Keratinocyte (primary cell): ENCODE data around the gene ENTHD1. TPM values are rescaled to one million over a fixed set of nuclear protein-coding genes. Genes with fewer than 3 reads are reported as not detected.

Experiments
- DNase-seq: peaks from one replicate; pipeline ENCODE4 v3.0.0-alpha.2; 2011; ENCODE audit warnings: low read depth, missing footprints, low spot score
- FAIRE-seq: peaks from 2 replicates; lab custom pipeline; 2011; peaks lifted over from hg19 to GRCh38; lab: Jason Lieb, UNC
- H2AFZ ChIP-seq: 2 replicates; pipeline ENCODE4 v1.6.0; 2012; ENCODE audit warnings: low read length, control low read depth, inconsistent platforms; ENCODE audit not compliant: control insufficient read depth
- H3K27ac ChIP-seq: 2 replicates; pipeline ENCODE4 v1.5.1; 2011; ENCODE audit warnings: low read length; ENCODE audit not compliant: control insufficient read depth, insufficient read depth
- H3K27me3 ChIP-seq: 3 replicates; pipeline ENCODE4 v1.6.0; 2011; ENCODE audit warnings: low read length; ENCODE audit not compliant: control insufficient read depth, insufficient read depth; ENCODE audit errors: extremely low read depth
- H3K36me3 ChIP-seq, 2 experiments: 2 replicates in 1 of 2; 3 replicates in 1 of 2; pipeline ENCODE4 v1.5.1; 2011; ENCODE audit warnings: low read length in 2 of 2, mild to moderate bottlenecking in 1 of 2; ENCODE audit not compliant: control insufficient read depth in 2 of 2, insufficient read depth in 2 of 2; ENCODE audit errors: extremely low read depth in 1 of 2
- H3K4me1 ChIP-seq: 3 replicates; pipeline ENCODE4 v1.5.1; 2011; ENCODE audit warnings: low read length; ENCODE audit not compliant: control insufficient read depth, insufficient read depth; ENCODE audit errors: extremely low read depth
- H3K4me2 ChIP-seq: 3 replicates; pipeline ENCODE4 v1.6.0; 2011; ENCODE audit warnings: low read depth, low read length; ENCODE audit not compliant: control insufficient read depth, insufficient read depth; ENCODE audit errors: extremely low read depth
- H3K4me3 ChIP-seq, 3 experiments: fragments of 200-600 bp in 1 of 3; sonication (generic) in 1 of 3; 2 replicates in 2 of 3; 3 replicates in 1 of 3; pipeline ENCODE4 v1.5.1; 2011 to 2016; ENCODE audit warnings: low read length in 3 of 3, mild to moderate bottlenecking in 3 of 3, control low read depth in 2 of 3, inconsistent platforms in 1 of 3, low read depth in 1 of 3, mixed read lengths in 1 of 3, mixed run types in 1 of 3, moderate library complexity in 1 of 3; ENCODE audit not compliant: control insufficient read depth in 2 of 3, insufficient read depth in 2 of 3; ENCODE audit errors: extremely low read depth in 1 of 3
- H3K79me2 ChIP-seq: 2 replicates; pipeline ENCODE4 v1.6.0; 2012; ENCODE audit warnings: low read length; ENCODE audit not compliant: control insufficient read depth, insufficient read depth
- H3K9ac ChIP-seq: 3 replicates; pipeline ENCODE4 v1.6.0; 2011; ENCODE audit warnings: low read length; ENCODE audit not compliant: control insufficient read depth, insufficient read depth; ENCODE audit errors: extremely low read depth
- H3K9me1 ChIP-seq: 3 replicates; pipeline ENCODE4 v1.6.0; 2011; ENCODE audit warnings: low read length; ENCODE audit not compliant: control insufficient read depth, insufficient read depth; ENCODE audit errors: extremely low read depth
- H3K9me3 ChIP-seq: 2 replicates; pipeline ENCODE4 v1.5.1; 2012; ENCODE audit warnings: low read depth, low read length; ENCODE audit not compliant: control insufficient read depth
- H4K20me1 ChIP-seq: 3 replicates; pipeline ENCODE4 v1.6.0; 2011; ENCODE audit warnings: low read length; ENCODE audit not compliant: control insufficient read depth, insufficient read depth; ENCODE audit errors: extremely low read depth
- EZH2 ChIP-seq: IDR thresholded peaks from one replicate; pipeline ENCODE4 v1.6.1; 2012; ENCODE audit warnings: inconsistent platforms, mild to moderate bottlenecking, low read length, moderate library complexity
- dilution Hi-C: fragments of 300-500 bp; cut with MboI; formaldehyde crosslinking; loops from one replicate; pipeline ENCODE4 v1.7.0; 2020; ENCODE audit warnings: low sequenced_read_pairs; ENCODE audit not compliant: extremely low pct_ligation_motif_present
- polyA minus RNA-seq, 3 experiments: library from RNA; depleted of rRNA, polyadenylated mRNA; stranded (reverse); fragments of >200 nt; gene quantifications; 1 replicate in 1 of 3; 2 replicates in 1 of 3; 3 replicates in 1 of 3; pipeline ENCODE4 v1.2.3, GENCODE V29; 2011
- polyA plus RNA-seq, 5 experiments: library from polyadenylated mRNA; depleted of rRNA in 3 of 5; stranded (reverse) in 3 of 5; stranded (forward) in 1 of 5; unstranded in 1 of 5; fragments of >200 nt; gene quantifications; 1 replicate in 1 of 5; 2 replicates in 3 of 5; 3 replicates in 1 of 5; pipeline versions ENCODE4 v1.2.1 to v1.2.3, GENCODE V29; 2011 to 2012; ENCODE audit warnings: missing spikeins in 2 of 5, low read depth in 1 of 5, low replicate concordance in 1 of 5
- TF ChIP-seq, protein P1 (sequence below), 3 experiments: IDR thresholded peaks in 1 of 3; conservative IDR thresholded peaks in 1 of 3; optimal IDR thresholded peaks in 1 of 3; 2 replicates in 2 of 3; 3 replicates in 1 of 3; pipeline versions ENCODE3 to v1.5.1; 2011; ENCODE audit warnings: low read length in 3 of 3, mild to moderate bottlenecking in 3 of 3, moderate library complexity in 2 of 3, control low read depth in 1 of 3, inconsistent platforms in 1 of 3; ENCODE audit not compliant: insufficient read depth in 2 of 3; ENCODE audit errors: extremely low read depth in 1 of 3

Gene ENTHD1, protein sequence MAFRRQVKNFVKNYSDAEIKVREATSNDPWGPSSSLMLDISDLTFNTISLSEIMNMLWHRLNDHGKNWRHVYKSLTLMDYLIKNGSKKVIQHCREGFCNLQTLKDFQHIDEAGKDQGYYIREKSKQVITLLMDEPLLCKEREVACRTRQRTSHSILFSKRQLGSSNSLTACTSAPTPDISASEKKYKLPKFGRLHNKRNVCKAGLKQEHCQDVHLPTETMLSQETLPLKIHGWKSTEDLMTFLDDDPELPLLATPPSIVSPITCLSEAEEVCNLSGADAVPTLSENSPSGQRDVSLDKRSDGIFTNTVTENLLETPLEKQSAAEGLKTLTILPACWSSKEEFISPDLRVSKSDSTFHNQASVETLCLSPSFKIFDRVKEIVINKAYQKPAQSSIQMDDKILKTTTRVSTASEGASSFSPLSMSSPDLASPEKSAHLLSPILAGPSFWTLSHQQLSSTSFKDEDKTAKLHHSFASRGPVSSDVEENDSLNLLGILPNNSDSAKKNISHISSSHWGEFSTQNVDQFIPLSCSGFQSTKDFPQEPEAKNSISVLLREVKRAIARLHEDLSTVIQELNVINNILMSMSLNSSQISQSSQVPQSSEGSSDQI
- polyA plus RNA-seq: not detected in 3 replicates
- polyA plus RNA-seq (2011; ENCODE audit: low read depth): 0.12 TPM
- not detected in 2 replicates for polyA plus RNA-seq (2011; cell fraction: cytosol; rRNA removed)
- not detected in 2 replicates for polyA plus RNA-seq (2011; cell fraction: nucleus; rRNA removed)
- not detected in 2 replicates for polyA plus RNA-seq (2012; ENCODE audit: low replicate concordance)
- polyA minus RNA-seq: not detected in 3 replicates
- polyA minus RNA-seq (2011; cell fraction: cytosol; rRNA and poly(A)+ RNA removed): not detected
- polyA minus RNA-seq (2011; cell fraction: nucleus; rRNA and poly(A)+ RNA removed): not detected in 2 replicates

DNA sequence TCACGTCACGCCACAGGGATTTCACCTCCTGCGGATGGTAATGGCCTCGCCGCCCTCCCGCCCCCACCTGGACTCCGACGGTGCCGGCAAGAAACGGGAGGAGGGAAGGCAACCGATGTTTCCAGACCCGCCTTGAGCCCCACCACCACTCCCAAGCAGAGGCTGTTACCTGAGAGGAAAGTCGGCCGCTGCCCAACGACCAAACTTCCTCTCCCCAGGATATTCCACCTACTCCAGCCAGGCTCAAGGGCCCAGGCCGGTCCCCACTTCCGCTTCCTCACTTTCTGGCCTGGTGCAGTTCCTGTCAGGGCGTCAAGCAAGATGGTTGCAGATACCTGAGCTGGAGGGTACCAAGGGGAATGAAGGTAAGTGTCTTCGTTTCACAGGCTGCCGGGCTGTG is at the start of gene ENTHD1:
ENTHD1 (minus strand) TSS at position 235 of the 400 bp plus-strand sequence. CDS start 6,012 bp downstream, outside the sequence.
- H3K4me1 ChIP-seq: no peaks in the 10 kb centered on the region
- H3K9me3 ChIP-seq: no peaks in the 10 kb centered on the region
- H3K4me2 ChIP-seq: no peak within 1 kb of the TSS
- TF ChIP-seq EZH2: no peak
- TF ChIP-seq, protein P1, sequence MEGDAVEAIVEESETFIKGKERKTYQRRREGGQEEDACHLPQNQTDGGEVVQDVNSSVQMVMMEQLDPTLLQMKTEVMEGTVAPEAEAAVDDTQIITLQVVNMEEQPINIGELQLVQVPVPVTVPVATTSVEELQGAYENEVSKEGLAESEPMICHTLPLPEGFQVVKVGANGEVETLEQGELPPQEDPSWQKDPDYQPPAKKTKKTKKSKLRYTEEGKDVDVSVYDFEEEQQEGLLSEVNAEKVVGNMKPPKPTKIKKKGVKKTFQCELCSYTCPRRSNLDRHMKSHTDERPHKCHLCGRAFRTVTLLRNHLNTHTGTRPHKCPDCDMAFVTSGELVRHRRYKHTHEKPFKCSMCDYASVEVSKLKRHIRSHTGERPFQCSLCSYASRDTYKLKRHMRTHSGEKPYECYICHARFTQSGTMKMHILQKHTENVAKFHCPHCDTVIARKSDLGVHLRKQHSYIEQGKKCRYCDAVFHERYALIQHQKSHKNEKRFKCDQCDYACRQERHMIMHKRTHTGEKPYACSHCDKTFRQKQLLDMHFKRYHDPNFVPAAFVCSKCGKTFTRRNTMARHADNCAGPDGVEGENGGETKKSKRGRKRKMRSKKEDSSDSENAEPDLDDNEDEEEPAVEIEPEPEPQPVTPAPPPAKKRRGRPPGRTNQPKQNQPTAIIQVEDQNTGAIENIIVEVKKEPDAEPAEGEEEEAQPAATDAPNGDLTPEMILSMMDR (optimal IDR thresholded peaks at IDR 0.05 in 1 of 3, IDR thresholded peaks at IDR 0.05 in 1 of 3, conservative IDR thresholded peaks at IDR 0.05 in 1 of 3; ENCODE audit: extremely low read depth in 1 of 3, insufficient read depth in 2 of 3, low read length in 3 of 3): no peak
- no peaks in the 10 kb centered on the region for H3K9me1 ChIP-seq
- DNase-seq (no peak), FAIRE-seq (no peak)
- no peak within 1 kb of the TSS for H2AFZ ChIP-seq
- H4K20me1 ChIP-seq: no peaks in the 10 kb centered on the region
- H3K36me3 ChIP-seq: no peaks in the 10 kb centered on the region
- dilution Hi-C loops: no loop called here
- H3K9ac ChIP-seq: no peak within 1 kb of the TSS
- no peaks in the 10 kb centered on the region for H3K79me2 ChIP-seq
- H3K27me3 ChIP-seq: no peaks in the 10 kb centered on the region
- H3K4me3 ChIP-seq: no peak within 1 kb of the TSS
- H3K27ac ChIP-seq: no peak within 1 kb of the TSS

DNA sequence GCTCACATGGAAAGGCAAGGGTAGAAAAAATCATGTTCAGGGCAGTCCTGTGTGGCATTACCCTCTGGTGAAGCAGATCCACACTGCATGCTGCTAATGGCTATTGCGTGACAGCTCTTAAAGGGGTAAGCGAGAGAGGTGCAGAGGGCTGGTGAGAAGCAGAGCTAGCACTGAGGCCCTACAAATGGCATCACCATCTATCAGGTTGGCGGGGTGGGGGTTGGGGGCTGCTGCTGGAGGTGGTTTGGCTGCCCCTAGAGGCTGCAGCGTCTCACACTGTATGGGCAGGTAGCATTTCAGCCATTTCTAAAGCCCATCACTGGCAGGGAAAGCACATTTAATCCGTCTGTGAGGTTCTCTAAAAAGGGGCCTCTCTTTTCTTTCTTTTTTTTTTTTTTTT is 49.8 kb upstream of the ENTHD1 start:
- H3K27ac ChIP-seq: no peak overlapping the region
- H3K4me3 ChIP-seq: no peak overlapping the region
- no peaks in the 10 kb centered on the region for H3K4me1 ChIP-seq
- no peak overlapping the region for H2AFZ ChIP-seq
- DNase-seq (no peak), FAIRE-seq (no peak)
- dilution Hi-C loops: no loop called here
- no peaks in the 10 kb centered on the region for H3K79me2 ChIP-seq
- H3K36me3 ChIP-seq: no peaks in the 10 kb centered on the region
- no peak for TF ChIP-seq EZH2
- TF ChIP-seq, protein P1 (optimal IDR thresholded peaks at IDR 0.05 in 1 of 3, IDR thresholded peaks at IDR 0.05 in 1 of 3, conservative IDR thresholded peaks at IDR 0.05 in 1 of 3; ENCODE audit: extremely low read depth in 1 of 3, insufficient read depth in 2 of 3, low read length in 3 of 3): peak in 1 of 3 experiments; percentile 16
- no peaks in the 10 kb centered on the region for H3K9me1 ChIP-seq
- no peak overlapping the region for H3K4me2 ChIP-seq
- H3K27me3 ChIP-seq: peaks cover 13% of the 10 kb centered on the region
- no peak overlapping the region for H3K9ac ChIP-seq
- no peaks in the 10 kb centered on the region for H4K20me1 ChIP-seq
- H3K9me3 ChIP-seq: no peaks in the 10 kb centered on the region
